Ascending aorta (tissue), 2 donors: ENCODE results near the gene TRMT61B. TPM values are rescaled to one million over a fixed set of nuclear protein-coding genes. Genes with fewer than 3 reads are reported as not detected.
A peak's percentile ranks its signal among the peaks of the same experiment; 100 is the strongest.

Experiments
- DNase-seq, 2 donors: peaks; one replicate each; pipeline ENCODE4 v3.0.0-alpha.2; 2019; ENCODE audit warnings: low spot score in 2 of 2
- H3K27ac ChIP-seq, 2 donors: fragments of 200-600 bp; sonication (generic); one replicate each; pipeline ENCODE4 v1.5.1; 2016 to 2017; ENCODE audit warnings: mild to moderate bottlenecking in 1 of 2
- H3K27me3 ChIP-seq: fragments of 200-600 bp; sonication (generic); one replicate; pipeline ENCODE4 v1.5.1; 2017
- H3K36me3 ChIP-seq, 2 donors: fragments of 200-600 bp; sonication (generic); one replicate each; pipeline ENCODE4 v1.5.1; 2016
- H3K4me1 ChIP-seq, 2 donors: fragments of 200-600 bp; sonication (generic); one replicate each; pipeline ENCODE4 v1.5.1; 2016 to 2017; ENCODE audit warnings: mild to moderate bottlenecking in 1 of 2
- H3K4me3 ChIP-seq, 2 donors: fragments of 200-600 bp; sonication (generic); one replicate each; pipeline ENCODE4 v1.5.1; 2016 to 2017; ENCODE audit warnings: mild to moderate bottlenecking in 1 of 2
- H3K9me3 ChIP-seq, 2 donors: fragments of 200-600 bp; sonication (generic); one replicate each; pipeline ENCODE4 v1.5.1; 2016
- intact Hi-C: fragments of 100-400 bp; cut with DNase I; formaldehyde crosslinking; loops from one replicate; pipeline ENCODE4 v1.15.1; 2023
- total RNA-seq: library from RNA; depleted of rRNA; stranded (reverse); fragments of >200 nt; gene quantifications from one replicate; pipeline ENCODE4 v1.1.0, GENCODE V29; 2016
- TF ChIP-seq, protein P1 (sequence below), 3 experiments: fragments of 200-600 bp in 2 of 3; fragments of 450-650 bp in 1 of 3; sonication (generic) in 2 of 3; IDR thresholded peaks; one replicate each; pipeline ENCODE4 v1.5.1; 2016 to 2019; ENCODE audit warnings: antibody characterized with exemption in 3 of 3, mild to moderate bottlenecking in 1 of 3, moderate library complexity in 1 of 3

Gene TRMT61B
- not detected for total RNA-seq

DNA sequence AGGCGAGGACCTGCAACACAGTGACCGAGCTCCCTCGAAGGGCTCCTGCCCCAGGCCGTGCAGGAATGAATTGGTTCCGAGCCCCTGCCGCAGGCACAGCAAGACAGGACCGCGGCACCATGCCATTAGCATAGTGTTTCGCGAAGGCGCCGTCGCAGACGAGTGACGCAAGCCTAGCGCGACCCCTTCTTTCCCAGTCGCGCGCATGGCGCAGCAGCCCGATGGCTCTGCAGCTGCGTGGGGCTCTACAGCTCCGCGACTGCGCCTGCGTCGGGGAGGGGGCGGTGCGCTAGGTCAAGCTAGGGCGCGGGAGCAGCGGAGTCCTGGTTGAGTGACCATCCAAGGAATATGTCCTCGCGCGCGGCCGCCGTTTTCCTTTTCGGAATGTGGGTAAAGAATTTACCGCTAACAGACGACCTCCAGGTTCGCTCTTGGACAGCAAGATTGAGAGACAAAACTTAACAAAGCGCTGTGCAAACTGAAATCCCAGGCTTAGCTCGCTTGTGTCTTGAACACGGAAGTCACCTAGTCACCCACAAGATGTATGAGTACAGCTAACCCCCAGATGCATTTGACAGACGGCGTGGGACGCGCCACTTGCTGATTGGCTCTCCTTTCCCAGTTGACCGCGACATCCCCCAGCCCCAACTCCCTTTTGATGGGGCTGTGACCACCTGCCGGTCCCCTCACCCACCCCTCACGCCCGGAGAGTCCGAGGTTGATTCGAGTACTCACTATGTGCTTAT, at the start of gene TRMT61B:
Gene TRMT61B (minus strand): TSS at position 164 of the 746 bp plus-strand sequence. CDS start 32 bp downstream, at position 132.
- peaks cover 0 to 11% of the 10 kb centered on the region in 2 donors for H3K4me1 ChIP-seq

DNA sequence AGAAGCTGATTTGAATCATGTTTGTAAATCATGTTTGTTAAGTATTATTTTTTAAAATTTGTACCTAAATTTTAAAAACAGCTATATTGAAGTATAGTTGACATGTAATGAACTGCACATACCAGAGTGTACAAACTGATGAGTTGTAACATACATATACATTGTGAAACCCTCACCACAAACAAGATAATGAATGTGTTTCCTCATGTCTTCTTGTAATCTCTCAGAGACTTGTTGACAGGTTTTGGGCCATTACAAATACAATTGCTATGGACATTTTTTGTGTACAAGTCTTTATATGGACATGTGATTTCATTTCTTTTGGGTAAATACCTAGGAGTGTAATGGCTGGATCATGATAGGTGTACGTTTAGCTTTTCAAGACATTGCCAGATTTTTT, 45.8 kb upstream of the TRMT61B start:
- H3K9me3 ChIP-seq = no peaks in the 10 kb centered on the region
- no peaks in the 10 kb centered on the region for H3K27me3 ChIP-seq
- H3K4me1 ChIP-seq = no peaks in the 10 kb centered on the region
- no peak overlapping the region for H3K4me3 ChIP-seq
- intact Hi-C loops = no loop called here
- H3K36me3 ChIP-seq = peaks cover 18 to 51% of the 10 kb centered on the region in 2 donors
- DNase-seq = no peak
- TF ChIP-seq, protein P1, sequence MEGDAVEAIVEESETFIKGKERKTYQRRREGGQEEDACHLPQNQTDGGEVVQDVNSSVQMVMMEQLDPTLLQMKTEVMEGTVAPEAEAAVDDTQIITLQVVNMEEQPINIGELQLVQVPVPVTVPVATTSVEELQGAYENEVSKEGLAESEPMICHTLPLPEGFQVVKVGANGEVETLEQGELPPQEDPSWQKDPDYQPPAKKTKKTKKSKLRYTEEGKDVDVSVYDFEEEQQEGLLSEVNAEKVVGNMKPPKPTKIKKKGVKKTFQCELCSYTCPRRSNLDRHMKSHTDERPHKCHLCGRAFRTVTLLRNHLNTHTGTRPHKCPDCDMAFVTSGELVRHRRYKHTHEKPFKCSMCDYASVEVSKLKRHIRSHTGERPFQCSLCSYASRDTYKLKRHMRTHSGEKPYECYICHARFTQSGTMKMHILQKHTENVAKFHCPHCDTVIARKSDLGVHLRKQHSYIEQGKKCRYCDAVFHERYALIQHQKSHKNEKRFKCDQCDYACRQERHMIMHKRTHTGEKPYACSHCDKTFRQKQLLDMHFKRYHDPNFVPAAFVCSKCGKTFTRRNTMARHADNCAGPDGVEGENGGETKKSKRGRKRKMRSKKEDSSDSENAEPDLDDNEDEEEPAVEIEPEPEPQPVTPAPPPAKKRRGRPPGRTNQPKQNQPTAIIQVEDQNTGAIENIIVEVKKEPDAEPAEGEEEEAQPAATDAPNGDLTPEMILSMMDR (IDR thresholded peaks at IDR 0.05) = no peak
- H3K27ac ChIP-seq = no peak overlapping the region

More for the DNA sequence above, at the start of gene TRMT61B:
- Histone ChIP-seq H3K9me3 (no peaks in the 10 kb centered on the region), H3K27me3 (no peaks in the 10 kb centered on the region), H3K27ac (peak within 1 kb of the TSS; percentile 62 to 77), H3K4me3 (peak within 1 kb of the TSS; percentile 85 to 89), H3K36me3 (no peaks in the 10 kb centered on the region)
- intact Hi-C loops = loop anchor here (1.0 kb wide), 1 partner anchor 24 kb away; the partner anchor contains the start of gene WDR43
- peak; percentile 87 to 98 for DNase-seq
- TF ChIP-seq, protein P1 (IDR thresholded peaks at IDR 0.05) = no peak

DNA sequence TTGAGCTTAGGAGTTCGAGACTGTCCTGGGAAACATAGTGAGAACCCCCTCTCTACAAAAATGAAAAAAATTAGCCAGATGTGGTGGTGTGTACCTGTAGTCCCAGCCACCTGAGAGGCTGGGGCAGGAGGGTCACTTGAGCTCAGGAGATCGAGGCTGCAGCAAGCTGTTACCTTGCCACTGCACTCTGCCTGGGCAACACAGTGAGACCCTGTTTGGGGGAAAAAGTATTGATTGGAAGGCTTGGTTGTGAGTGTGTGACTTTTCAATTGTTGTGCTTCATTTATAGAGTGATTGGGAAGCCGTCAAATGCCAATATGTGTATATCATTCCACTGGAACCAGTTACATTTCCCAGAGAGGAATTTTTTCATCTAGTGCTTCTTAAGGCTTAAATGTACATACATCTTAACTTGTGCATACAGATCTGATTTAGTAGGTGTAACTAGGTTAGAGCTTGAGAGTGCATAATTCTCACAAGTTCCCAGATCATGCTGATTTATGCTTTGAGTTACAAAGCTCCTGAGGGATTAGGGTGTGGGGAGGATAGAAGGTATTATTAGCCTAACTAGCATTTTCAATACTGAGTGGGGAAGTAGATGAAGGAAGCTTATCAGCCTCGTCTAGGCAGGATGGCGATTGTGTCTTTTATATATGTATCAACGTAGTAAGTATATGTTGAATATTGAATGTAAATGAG, 39.7 kb upstream of the TRMT61B start:
- H3K4me1 ChIP-seq = no peaks in the 10 kb centered on the region
- no peak overlapping the region for H3K4me3 ChIP-seq
- TF ChIP-seq, protein P1 (IDR thresholded peaks at IDR 0.05) = no peak
- intact Hi-C loops = no loop called here
- peaks cover 50 to 74% of the 10 kb centered on the region in 2 donors for H3K36me3 ChIP-seq
- H3K9me3 ChIP-seq = no peaks in the 10 kb centered on the region
- no peak for DNase-seq
- no peaks in the 10 kb centered on the region for H3K27me3 ChIP-seq
- H3K27ac ChIP-seq = no peak overlapping the region

DNA sequence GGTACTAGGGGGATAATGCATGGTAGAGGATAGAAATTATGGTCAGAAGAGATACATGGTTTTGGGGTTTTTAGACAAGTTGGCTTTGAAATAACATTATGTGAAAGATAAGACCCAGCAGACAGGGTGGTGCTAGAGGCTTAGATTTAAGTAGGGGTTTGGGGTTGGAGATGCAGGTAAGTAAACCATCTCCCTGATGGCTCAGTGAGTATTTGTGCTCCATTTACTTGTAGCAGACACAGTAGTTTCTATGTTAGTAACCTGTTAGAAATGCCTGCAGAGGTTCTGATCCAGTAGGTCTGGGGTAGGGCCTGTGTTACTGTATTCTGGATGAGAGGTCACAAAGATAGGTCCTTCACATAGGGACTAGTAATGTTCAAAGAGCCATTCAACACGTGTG, 38.1 kb upstream of the TRMT61B start:
- TF ChIP-seq, protein P1 (IDR thresholded peaks at IDR 0.05) = no peak
- H3K9me3 ChIP-seq = no peaks in the 10 kb centered on the region
- no peak overlapping the region for H3K27ac ChIP-seq
- intact Hi-C loops = no loop called here
- H3K4me3 ChIP-seq = no peak overlapping the region
- no peaks in the 10 kb centered on the region for H3K4me1 ChIP-seq
- H3K36me3 ChIP-seq = peaks cover 41 to 71% of the 10 kb centered on the region in 2 donors
- no peaks in the 10 kb centered on the region for H3K27me3 ChIP-seq
- DNase-seq = no peak

DNA sequence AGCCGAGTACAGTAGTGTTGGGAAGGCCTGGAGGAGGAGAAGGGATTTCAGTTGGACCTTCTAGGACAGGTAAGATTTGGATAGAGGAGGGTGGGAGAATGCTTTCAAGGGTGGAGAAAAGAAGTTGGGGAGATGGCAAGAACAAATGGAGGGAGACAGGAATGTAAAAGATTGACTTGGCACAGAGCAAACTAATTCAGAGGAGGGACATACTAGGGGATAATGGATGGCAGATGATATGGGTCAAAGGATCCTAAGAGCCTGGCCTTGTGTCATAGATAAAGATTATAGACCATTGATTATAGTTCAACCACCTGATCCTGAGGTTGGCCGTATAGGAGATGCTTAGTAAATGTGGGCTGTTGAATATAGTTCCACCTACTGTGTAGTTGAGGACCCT, 36.7 kb upstream of the TRMT61B start:
- intact Hi-C loops = no loop called here
- Histone ChIP-seq H3K4me3 (no peak overlapping the region), H3K4me1 (no peaks in the 10 kb centered on the region), H3K27me3 (no peaks in the 10 kb centered on the region), H3K36me3 (peaks cover 36 to 62% of the 10 kb centered on the region in 2 donors), H3K9me3 (no peaks in the 10 kb centered on the region), H3K27ac (no peak overlapping the region)
- TF ChIP-seq, protein P1 (IDR thresholded peaks at IDR 0.05) = no peak
- DNase-seq = no peak
